Measurements from ENCODE around the gene ARHGEF7.

The ARHGEF7 gene

DNA sequence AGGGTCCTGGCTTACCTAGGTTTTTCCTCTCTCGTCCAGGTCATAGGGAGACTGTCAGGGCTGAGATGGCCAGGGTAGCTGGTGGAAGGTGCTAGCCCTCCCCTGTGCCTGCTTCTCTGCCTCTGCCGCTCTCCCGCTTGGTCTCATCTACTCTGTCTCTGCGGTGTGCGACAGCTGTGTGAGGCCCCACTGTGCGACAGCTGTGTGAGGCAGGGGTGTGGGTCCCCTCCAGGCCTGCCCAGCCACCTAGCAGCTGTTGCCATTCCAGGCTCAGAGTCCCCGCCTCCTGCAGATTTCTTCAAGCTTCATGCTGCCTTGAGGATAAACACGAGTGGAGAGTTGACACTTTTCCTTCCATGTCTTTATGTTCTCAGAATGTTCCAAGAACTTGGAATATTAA, 53.0 kb downstream of the ARHGEF7 start:
- peak overlapping the region; percentile 62 for H3K4me2 ChIP-seq (ENCODE audit: low read length)
- H4K20me1 ChIP-seq (ENCODE audit: insufficient read depth, low read length): no peaks in the 10 kb centered on the region
- H3K4me1 ChIP-seq (ENCODE audit: insufficient read depth, low read length, severe bottlenecking): peaks cover 67% of the 10 kb centered on the region
- peak overlapping the region; percentile 38 for H3K4me3 ChIP-seq (ENCODE audit: low read depth, low read length, poor library complexity, severe bottlenecking)
- peaks cover 76% of the 10 kb centered on the region for H3K79me2 ChIP-seq (ENCODE audit: insufficient read depth, low read length)
- no peak overlapping the region for H2AFZ ChIP-seq (ENCODE audit: low read length)
- no peaks in the 10 kb centered on the region for H3K27me3 ChIP-seq (ENCODE audit: insufficient read depth, low read length)
- peak overlapping the region; percentile 47; the same call in 1 of the 2 replicates for H3K9ac ChIP-seq (ENCODE audit: low read length)
- H3K9me3 ChIP-seq (ENCODE audit: low read length): no peaks in the 10 kb centered on the region
- TF ChIP-seq EZH2 (IDR thresholded peaks at IDR 0.05; ENCODE audit: borderline replicate concordance, low read length) (no peak), CTCF (IDR thresholded peaks at IDR 0.05; ENCODE audit: low read length) (no peak)
- peaks cover 44% of the 10 kb centered on the region for H3K36me3 ChIP-seq (ENCODE audit: insufficient read depth, low read length)
- H3F3A ChIP-seq (ENCODE audit: insufficient read depth, low read length): no peaks in the 10 kb centered on the region
- H3K9me2 ChIP-seq (ENCODE audit: low read depth, low read length): no peaks in the 10 kb centered on the region
- peak overlapping the region; percentile 88 for H3K27ac ChIP-seq (ENCODE audit: low read depth, low read length, poor library complexity, severe bottlenecking)

DNA sequence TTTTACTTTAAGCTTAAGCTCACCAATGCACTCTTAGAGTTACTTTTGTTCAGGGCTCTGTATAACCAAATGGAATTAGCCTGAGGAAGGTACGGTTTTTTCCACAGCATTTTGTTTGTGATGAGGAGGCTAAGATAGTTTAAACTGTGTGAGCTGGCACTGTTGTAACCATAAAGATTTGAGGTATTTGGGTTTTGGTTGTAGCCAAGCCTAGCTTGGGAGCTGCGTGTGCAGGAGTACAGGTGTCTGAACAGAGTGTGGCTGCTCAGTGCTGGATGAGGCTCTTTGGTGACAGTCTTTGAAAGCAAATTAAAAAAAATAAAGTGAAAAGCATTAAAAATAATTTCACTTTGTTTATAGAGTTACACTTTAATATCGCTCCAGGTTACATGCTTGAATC, 56.0 kb downstream of the ARHGEF7 start:
- Histone ChIP-seq H3K4me3 (ENCODE audit: low read depth, low read length, poor library complexity, severe bottlenecking) (no peak overlapping the region), H3K4me2 (ENCODE audit: low read length) (peak overlapping the region; percentile 18; the same call in 1 of the 2 replicates), H3K9me2 (ENCODE audit: low read depth, low read length) (no peaks in the 10 kb centered on the region), H3K27ac (ENCODE audit: low read depth, low read length, poor library complexity, severe bottlenecking) (peak overlapping the region; percentile 51), H3F3A (ENCODE audit: insufficient read depth, low read length) (no peaks in the 10 kb centered on the region), H2AFZ (ENCODE audit: low read length) (no peak overlapping the region), H3K4me1 (ENCODE audit: insufficient read depth, low read length, severe bottlenecking) (peaks cover 44% of the 10 kb centered on the region), H4K20me1 (ENCODE audit: insufficient read depth, low read length) (no peaks in the 10 kb centered on the region), H3K9ac (ENCODE audit: low read length) (no peak overlapping the region), H3K36me3 (ENCODE audit: insufficient read depth, low read length) (peaks cover 60% of the 10 kb centered on the region), H3K79me2 (ENCODE audit: insufficient read depth, low read length) (peaks cover 58% of the 10 kb centered on the region), H3K9me3 (ENCODE audit: low read length) (no peaks in the 10 kb centered on the region), H3K27me3 (ENCODE audit: insufficient read depth, low read length) (no peaks in the 10 kb centered on the region)
- no peak for TF ChIP-seq CTCF (IDR thresholded peaks at IDR 0.05; ENCODE audit: low read length)
- TF ChIP-seq EZH2 (IDR thresholded peaks at IDR 0.05; ENCODE audit: borderline replicate concordance, low read length): no peak

GRCh38 chr13:111171629-111172028, 56.5 kb downstream of the ARHGEF7 start:
- H2AFZ ChIP-seq (ENCODE audit: low read length): no peak overlapping the region
- no peaks in the 10 kb centered on the region for H3K27me3 ChIP-seq (ENCODE audit: insufficient read depth, low read length)
- peak overlapping the region; percentile 18; the same call in 1 of the 2 replicates for H3K4me2 ChIP-seq (ENCODE audit: low read length)
- no peak overlapping the region for H3K4me3 ChIP-seq (ENCODE audit: low read depth, low read length, poor library complexity, severe bottlenecking)
- no peaks in the 10 kb centered on the region for H3F3A ChIP-seq (ENCODE audit: insufficient read depth, low read length)
- peak overlapping the region; percentile 51 for H3K27ac ChIP-seq (ENCODE audit: low read depth, low read length, poor library complexity, severe bottlenecking)
- no peaks in the 10 kb centered on the region for H4K20me1 ChIP-seq (ENCODE audit: insufficient read depth, low read length)
- no peaks in the 10 kb centered on the region for H3K9me3 ChIP-seq (ENCODE audit: low read length)
- H3K9me2 ChIP-seq (ENCODE audit: low read depth, low read length): no peaks in the 10 kb centered on the region
- H3K79me2 ChIP-seq (ENCODE audit: insufficient read depth, low read length): peaks cover 52% of the 10 kb centered on the region
- H3K9ac ChIP-seq (ENCODE audit: low read length): no peak overlapping the region
- TF ChIP-seq CTCF (IDR thresholded peaks at IDR 0.05; ENCODE audit: low read length): no peak
- TF ChIP-seq EZH2 (IDR thresholded peaks at IDR 0.05; ENCODE audit: borderline replicate concordance, low read length): no peak
- peaks cover 44% of the 10 kb centered on the region for H3K4me1 ChIP-seq (ENCODE audit: insufficient read depth, low read length, severe bottlenecking)
- peaks cover 64% of the 10 kb centered on the region for H3K36me3 ChIP-seq (ENCODE audit: insufficient read depth, low read length)
